MV-4-11 (cell line): Measurements from ENCODE around the gene AMOTL1.

ENCODE experiments used
- DNase-seq: peaks from one replicate; lab custom pipeline; 2025; lab: John Stamatoyannopoulos, UW

Gene AMOTL1

GRCh38 chr11:94857337-94857736 is 89.2 kb downstream of the AMOTL1 start:
- DNase-seq = peak; percentile 30

DNA sequence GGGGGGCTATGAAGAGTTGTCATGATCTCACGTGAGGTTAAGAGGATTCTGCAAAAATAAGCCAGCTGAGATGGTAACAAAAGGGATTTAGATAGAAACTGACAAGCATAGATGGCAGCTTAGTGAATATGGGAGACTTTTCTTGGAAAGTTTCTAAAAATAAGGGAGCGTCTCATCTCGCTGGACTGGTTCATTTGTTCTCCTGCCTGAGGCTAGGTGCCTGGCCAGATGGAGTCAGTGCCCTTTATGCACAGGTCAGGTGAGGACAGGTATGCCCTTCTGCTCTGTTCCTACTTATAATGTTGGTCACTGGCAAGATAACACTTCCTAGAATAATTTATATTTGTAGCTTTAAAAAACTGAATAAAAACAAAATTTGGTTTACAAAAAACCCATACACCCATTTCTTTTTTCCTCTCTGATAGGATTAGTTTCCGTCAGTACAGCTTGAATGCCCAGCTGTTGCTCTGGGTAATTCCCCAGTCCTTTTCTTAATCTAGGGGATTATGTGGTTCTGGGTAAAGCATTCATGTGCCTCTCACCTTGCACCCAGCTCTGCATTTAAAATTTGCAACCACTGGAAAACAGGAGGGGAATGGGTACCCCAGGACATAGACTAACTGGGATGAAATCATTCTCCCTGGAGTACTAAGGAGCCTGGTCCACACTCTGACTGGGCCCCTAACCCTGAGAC is 90.0 kb downstream of the AMOTL1 start:
- DNase-seq = no peak

GRCh38 chr11:94860333-94860732 is 92.2 kb downstream of the AMOTL1 start:
- DNase-seq = no peak

DNA sequence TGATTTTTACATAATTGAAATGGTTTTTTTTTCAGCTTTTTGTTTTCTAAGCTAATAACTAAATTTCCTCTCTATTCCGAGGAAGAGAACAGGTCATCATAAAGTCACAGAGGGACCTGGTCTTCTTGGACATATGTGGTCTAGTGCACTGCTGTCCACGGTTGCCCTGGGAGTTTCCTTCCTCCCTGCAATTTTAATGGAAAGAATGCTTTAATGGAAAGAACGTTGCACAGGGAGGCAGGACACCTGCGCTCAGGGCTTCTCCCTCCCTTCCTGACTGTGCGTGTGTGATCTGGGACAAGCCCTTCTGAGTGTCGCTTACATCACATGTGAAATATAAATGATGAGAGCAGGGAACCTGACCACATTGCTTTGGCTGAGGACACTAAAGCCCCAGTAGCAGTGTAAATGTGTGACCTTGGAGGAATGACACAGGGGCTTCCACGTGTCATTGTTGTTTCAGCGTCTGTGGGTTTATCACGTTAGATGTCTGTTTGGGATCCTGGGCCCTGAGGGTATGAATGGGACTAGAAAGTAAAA is 93.2 kb downstream of the AMOTL1 start:
- DNase-seq = no peak

DNA sequence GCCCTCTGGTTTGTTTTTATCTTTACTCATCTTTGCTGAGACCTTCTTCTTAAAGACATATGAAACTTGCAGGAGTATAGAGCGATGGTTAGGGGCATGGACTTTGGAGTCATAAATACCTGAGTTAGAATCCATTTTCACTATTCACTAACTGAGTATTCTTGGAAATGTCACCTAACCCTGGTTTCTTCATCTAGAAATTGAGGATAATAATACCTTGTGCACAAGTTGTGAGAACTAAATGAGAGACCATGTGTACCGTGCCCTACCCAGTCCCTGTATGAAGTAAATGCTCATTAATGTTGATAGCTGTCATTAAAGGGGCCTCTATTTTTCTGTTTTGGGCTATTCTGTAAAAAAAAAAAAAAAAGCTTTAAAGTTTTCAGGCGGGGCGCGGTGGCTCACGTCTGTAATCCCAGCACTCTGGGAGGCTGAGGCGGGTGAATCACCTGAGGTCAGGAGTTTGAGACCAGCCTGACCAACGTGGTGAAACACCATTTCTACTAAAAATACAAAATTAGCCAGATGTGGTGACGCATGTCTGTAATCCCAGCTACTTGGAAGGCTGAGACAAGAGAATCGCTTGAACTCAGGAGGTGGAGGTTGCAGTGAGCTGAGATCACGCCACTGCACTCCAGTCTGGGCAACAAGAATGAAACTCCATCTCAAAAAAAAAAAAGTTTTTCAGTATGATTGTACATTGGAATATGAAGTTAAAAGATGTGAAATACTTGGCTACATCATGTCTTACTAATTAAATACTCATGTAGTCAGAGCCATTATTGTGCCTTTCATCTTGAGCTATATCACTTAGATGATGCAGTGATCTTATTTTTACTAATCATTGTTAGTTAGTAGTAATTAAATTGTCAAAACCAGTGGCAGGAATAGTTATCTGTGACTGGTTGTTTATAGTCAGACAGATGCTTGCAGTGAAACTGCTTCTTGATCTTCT is 95.0 kb downstream of the AMOTL1 start:
- DNase-seq = no peak

- DNase-seq = no peak
Observed at GRCh38 chr11:94864506-94865045, 96.4 kb downstream of the AMOTL1 start.

DNA sequence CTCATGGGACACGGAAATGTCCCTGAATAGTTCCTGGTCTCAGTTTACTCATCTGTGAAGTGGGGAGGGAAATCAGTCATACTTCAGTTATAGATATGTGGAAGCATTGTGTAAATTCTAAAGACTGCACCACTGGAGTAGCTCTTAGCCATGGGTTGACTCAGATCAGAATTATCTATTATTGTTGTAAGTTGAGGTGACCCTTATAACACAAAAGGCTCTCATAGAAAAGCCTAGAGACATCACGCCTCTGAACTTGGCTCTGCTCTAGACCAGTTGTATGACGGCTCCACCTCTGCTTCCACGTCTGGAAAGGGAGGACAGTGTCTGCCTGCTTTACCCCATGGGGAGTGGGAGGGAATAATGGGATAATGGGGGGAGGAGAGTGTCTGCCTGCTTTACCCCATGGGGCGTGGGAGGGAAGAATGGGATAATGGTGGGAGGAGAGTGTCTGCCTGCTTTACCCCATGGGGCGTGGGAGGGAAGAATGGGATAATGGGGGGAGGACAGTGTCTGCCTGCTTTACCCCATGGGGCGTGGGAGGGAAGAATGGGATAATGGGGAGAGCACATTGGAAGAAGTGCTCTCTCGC is 98.2 kb downstream of the AMOTL1 start:
- DNase-seq = no peak

GRCh38 chr11:94866936-94867795 is 99.0 kb downstream of the AMOTL1 start:
- no peak for DNase-seq

- no peak for DNase-seq
Observed at GRCh38 chr11:94868468-94868867, 100.3 kb downstream of the AMOTL1 start.

DNA sequence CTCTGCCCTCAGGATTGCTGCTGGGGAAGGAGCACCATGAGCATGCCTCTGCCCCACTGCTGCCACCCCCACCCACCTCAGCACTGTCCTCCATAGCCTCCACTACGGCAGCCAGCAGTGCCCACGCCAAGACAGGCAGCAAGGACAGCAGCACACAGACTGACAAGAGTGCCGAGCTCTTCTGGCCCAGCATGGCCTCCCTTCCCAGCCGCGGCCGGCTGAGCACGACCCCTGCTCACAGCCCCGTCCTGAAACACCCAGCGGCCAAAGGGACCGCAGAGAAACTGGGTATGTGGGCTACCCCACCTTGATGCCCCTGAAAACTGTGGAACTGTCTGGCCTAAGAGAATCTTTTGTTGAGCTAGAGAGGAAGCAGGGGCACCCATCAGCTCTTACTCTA is 101.0 kb downstream of the AMOTL1 start:
- DNase-seq = no peak

DNA sequence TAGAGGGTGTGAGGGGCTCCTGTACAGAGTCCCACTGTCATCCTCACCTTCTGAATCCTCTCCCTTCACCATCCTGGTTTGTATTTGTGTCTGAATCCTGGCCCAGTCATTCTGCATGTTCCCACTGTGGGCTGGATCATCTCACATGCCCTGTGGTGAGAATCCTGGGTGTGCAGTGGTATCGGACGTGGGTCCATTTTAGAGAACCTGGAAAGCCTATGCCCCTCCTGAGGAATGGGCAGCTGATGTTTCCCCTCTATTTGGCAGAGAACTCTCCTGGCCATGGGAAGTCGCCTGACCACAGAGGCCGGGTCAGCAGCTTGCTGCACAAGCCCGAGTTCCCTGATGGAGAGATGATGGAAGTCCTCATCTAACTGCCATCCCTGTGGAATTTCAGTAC is 102.3 kb downstream of the AMOTL1 start:
- DNase-seq = no peak

DNA sequence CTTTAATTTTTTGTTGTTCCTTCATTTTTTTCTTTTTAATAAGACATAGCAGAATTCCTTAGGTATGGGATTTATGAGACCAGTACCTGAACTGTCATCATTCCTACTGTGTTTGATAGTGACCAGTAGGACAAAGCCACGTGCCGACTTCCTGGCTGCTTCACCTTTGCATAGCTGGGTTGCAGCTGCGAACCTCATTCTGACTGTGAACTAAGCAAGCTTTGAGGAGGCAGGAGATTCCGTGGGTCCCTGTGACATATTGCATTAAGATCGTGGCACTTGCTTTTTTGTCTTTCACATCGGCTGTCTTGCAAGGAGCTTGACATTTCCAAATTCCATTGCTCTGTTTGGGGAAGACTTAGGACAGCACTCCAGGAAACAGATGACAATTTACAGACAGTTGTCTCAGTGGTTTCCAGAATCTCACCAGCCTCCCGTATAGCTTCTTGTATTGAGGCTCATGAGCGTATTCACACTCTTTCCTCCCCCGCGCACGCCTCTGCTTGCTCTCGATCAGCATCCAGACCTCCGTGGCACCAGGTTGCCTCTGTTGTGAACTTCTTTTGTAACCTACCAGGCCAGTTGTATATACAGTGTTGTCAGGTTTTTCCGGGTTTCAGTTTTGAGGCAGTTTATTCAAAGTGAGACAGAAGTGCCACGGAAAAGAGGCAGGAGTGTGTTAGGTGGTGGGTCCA is 103.5 kb downstream of the AMOTL1 start:
- DNase-seq = no peak

DNA sequence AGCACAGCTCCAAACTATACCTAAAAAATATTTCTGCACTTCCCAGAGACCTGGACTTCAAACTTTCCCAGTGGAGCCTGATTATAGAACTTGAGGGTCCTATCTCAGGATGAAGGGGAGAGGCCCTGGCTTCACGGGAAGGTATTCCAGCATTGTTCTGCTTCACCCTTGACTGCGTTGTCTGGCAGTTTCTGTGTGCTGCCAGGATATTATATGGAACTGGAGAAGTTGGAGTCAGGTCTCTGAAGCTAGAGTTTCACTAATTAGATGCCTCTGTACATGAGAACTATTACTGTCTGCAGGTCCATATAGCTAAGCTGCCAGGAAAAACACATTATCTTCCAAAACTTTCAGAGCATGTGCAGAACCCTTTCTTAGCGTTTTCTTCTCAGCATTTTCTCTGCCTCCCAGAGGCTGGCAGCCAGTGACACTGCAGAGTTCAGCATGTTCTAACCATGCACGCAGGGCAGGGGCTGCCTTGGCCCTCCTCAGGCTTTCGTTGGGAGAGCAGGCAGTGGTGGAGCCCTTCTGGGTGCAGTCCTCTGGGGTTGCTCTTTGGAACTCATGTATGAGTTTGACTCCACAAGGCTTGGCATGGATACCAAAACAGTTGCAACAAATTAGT is 105.9 kb downstream of the AMOTL1 start:
- no peak for DNase-seq

DNA sequence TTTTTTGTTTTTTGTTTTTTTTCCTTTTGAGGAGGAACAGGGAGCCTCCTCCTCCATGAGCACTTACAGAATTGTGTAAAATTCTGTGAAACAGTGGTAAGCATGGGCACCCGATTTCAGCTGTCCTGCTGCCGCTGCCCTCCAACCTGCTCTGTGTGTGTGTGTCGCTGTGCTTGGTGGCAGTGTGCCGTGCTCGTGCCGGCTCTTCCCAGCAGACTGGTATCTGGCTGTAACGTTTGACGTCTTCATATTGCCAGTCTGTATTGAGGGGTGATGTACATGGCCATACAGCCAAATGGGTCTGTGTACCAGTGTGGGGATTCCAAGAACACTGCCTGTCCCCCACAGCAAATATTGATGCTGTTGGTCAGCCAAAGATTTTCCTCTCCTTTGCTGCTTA is 108.1 kb downstream of the AMOTL1 start:
- DNase-seq = no peak

GRCh38 chr11:94876645-94877442 is 108.7 kb downstream of the AMOTL1 start:
- DNase-seq = peak; percentile 82

DNA sequence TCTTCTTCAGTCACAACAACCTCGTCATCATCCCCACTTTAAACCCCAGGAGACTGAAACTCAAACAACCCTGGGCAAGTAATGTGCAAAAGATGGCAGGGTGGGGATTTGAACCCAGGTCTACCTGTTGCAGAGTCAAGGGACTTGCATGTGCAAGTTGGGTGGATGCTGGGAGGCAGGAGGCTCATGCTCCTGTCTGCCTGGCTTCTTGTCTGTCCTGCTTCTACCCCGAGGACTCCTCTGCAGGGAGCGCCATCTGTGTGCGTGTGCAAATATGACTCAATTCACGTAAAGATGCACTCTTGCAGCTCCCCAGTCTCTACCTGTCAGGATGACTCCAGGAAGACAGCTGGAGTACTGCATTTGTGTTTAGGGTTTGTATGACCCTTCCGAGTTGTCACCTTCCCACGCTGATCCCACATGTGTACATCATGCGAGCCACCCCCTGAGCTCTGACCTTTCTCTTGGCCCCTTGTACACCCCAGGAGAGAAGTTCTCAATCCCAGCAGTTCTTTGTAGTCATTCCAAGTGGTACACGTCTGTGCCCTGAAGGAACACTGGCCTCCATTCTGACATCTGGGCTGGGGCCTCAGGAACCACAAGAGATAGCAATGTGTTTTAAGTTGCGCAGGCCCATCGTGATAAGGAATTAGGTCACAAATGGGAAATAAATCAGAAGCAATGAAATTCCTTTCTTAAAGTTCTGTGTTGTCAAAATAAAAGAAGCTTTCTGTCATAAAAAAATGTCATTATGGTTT is 109.5 kb downstream of the AMOTL1 start:
- no peak for DNase-seq

- DNase-seq = no peak
Observed at GRCh38 chr11:94879006-94879405, 110.8 kb downstream of the AMOTL1 start.

DNA sequence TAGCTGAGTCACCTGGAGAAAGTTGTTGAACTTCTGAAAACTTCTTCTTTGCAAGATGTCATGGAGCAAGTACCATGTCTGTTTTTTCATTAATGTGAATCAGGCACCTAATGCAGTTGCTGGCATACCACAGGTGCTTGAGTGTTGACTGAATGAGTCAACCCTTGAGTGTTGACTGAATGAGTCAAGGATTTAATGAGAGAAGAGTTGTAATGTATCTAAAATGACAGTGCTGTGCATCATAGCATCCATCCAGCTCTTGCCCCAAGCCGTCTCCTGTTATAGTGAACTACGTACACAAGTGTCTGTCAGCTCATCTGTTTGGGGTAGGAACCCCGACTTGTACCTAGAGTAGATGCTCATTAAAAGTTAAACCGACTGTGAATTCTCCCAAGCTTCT is 112.1 kb downstream of the AMOTL1 start:
- DNase-seq = no peak

DNA sequence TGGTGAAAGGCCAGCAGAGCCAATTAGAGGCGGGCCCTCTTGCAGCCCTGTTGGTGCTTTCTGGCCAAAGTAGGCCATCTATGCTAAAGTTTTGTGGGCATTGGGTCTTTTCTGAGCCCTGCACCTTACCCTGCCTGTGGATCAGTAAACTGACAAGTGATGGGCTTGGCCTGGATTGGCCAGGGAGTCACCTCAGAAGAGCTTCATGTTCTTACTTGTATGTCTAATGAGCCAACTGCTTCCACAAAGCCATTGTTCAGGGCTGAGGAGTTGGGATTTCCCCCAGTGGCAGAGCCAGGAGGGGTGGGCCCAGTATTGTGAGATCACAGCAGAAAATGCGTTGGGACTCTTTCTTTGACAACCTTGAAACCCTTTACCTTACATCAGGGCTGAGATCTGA is 114.8 kb downstream of the AMOTL1 start:
- no peak for DNase-seq
